HepG2 (cell line): Measurements from ENCODE around the gene ULK4. TPM values are rescaled to one million over a fixed set of nuclear protein-coding genes. Genes with fewer than 3 reads are reported as not detected.

Experiments
- AGO2 ChIP-seq: fragments of 200-400 bp; formaldehyde crosslinking; optimal IDR thresholded peaks from 2 replicates; pipeline ENCODE3; 2017; ENCODE audit warnings: mild to moderate bottlenecking, low read depth, low read length, moderate library complexity
- CCAR2 ChIP-seq: fragments of 200-400 bp; formaldehyde crosslinking; optimal IDR thresholded peaks from 2 replicates; pipeline ENCODE3; 2018; ENCODE audit warnings: low read depth, mild to moderate bottlenecking, low read length, moderate library complexity
- CREB1 ChIP-seq, 2 experiments: fragments of 450-650 bp in 1 of 2; IDR thresholded peaks; 2 replicates each; pipeline ENCODE4 v1.6.1; 2016 to 2017; ENCODE audit warnings: control low read depth in 1 of 2, mild to moderate bottlenecking in 1 of 2, missing compliant biosample characterization in 1 of 2, missing genetic modification characterization in 1 of 2
- E2F5 ChIP-seq: sonication (generic); formaldehyde crosslinking; conservative IDR thresholded peaks from 2 replicates; pipeline ENCODE4 v1.4.0; 2020; ENCODE audit warnings: missing genetic modification reagents
- EHMT2 ChIP-seq: fragments of 200-600 bp; sonication (generic); IDR thresholded peaks from 2 replicates; pipeline ENCODE4 v1.7.0; 2017; ENCODE audit warnings: antibody characterized with exemption, low read depth, low read length, borderline replicate concordance
- GTF2F1 ChIP-seq: fragments of 150-350 bp; IDR thresholded peaks from 2 replicates; pipeline ENCODE4 v1.6.1; 2014; ENCODE audit warnings: low read length
- HES4 ChIP-seq: sonication (generic); formaldehyde crosslinking; IDR thresholded peaks from 2 replicates; pipeline ENCODE4 v1.9.0; 2021; ENCODE audit warnings: mild to moderate bottlenecking, missing genetic modification reagents, borderline replicate concordance
- HOXA7 ChIP-seq: sonication (generic); formaldehyde crosslinking; IDR thresholded peaks from 2 replicates; pipeline ENCODE4 v1.8.1; 2022; ENCODE audit warnings: mild to moderate bottlenecking, missing genetic modification reagents, moderate library complexity
- JUND ChIP-seq: sonication (generic); formaldehyde crosslinking; IDR thresholded peaks from 2 replicates; pipeline ENCODE4 v1.8.0; 2022; ENCODE audit warnings: mild to moderate bottlenecking, missing genetic modification reagents
- KDM6A ChIP-seq: IDR thresholded peaks from 2 replicates; pipeline ENCODE4 v1.6.1; 2016; ENCODE audit warnings: low read depth
- KMT2B ChIP-seq: IDR thresholded peaks from 2 replicates; pipeline ENCODE4 v1.6.1; 2016; ENCODE audit warnings: missing genetic modification reagents, missing compliant biosample characterization
- LBX2 ChIP-seq: sonication (generic); formaldehyde crosslinking; IDR thresholded peaks from 2 replicates; pipeline ENCODE4 v1.5.0; 2020; ENCODE audit warnings: missing genetic modification reagents, mild to moderate bottlenecking, borderline replicate concordance
- MYC ChIP-seq: sonication (generic); formaldehyde crosslinking; IDR thresholded peaks from 2 replicates; pipeline ENCODE4 v1.9.0; 2021; ENCODE audit warnings: missing genetic modification reagents, borderline replicate concordance
- PAF1 ChIP-seq: IDR thresholded peaks from 2 replicates; pipeline ENCODE4 v1.6.1; 2016; ENCODE audit warnings: missing genetic modification reagents, missing compliant biosample characterization
- PHF20 ChIP-seq: sonication (generic); formaldehyde crosslinking; IDR thresholded peaks from 2 replicates; pipeline ENCODE4 v1.5.0; 2020; ENCODE audit warnings: mild to moderate bottlenecking, missing genetic modification reagents
- RARG ChIP-seq: sonication (generic); formaldehyde crosslinking; IDR thresholded peaks from 2 replicates; pipeline ENCODE4 v1.4.0; 2020; ENCODE audit warnings: low read depth, mild to moderate bottlenecking, missing genetic modification reagents
- SMC3 ChIP-seq: IDR thresholded peaks from 2 replicates; pipeline ENCODE4 v1.6.1; 2011; ENCODE audit warnings: low read length, improper control_type of control experiment
- SRSF4 ChIP-seq: fragments of 200-400 bp; formaldehyde crosslinking; IDR thresholded peaks from one replicate; pipeline ENCODE4 v1.6.1; 2018; ENCODE audit warnings: mild to moderate bottlenecking, low read depth, low read length, moderate library complexity; ENCODE audit not compliant: poor library complexity, severe bottlenecking
- TAF1 ChIP-seq: sonication (generic); formaldehyde crosslinking; IDR thresholded peaks from 2 replicates; pipeline ENCODE4 v1.4.0; 2020; ENCODE audit warnings: missing genetic modification reagents
- TBL1XR1 ChIP-seq: fragments of 150-350 bp; IDR thresholded peaks from 2 replicates; pipeline ENCODE4 v1.6.1; 2014; ENCODE audit warnings: borderline replicate concordance, low read length; ENCODE audit not compliant: partially characterized antibody
- THAP11 ChIP-seq: IDR thresholded peaks from 2 replicates; pipeline ENCODE4 v1.6.1; 2016; ENCODE audit warnings: missing biosample characterization, missing genetic modification reagents
- ZBTB42 ChIP-seq: sonication (generic); formaldehyde crosslinking; IDR thresholded peaks from 2 replicates; pipeline ENCODE4 v1.5.0; 2020; ENCODE audit warnings: mild to moderate bottlenecking, missing genetic modification reagents
- ZBTB7B ChIP-seq: sonication (generic); formaldehyde crosslinking; IDR thresholded peaks from 2 replicates; pipeline ENCODE4 v1.4.0; 2020; ENCODE audit warnings: missing genetic modification reagents
- ZFY ChIP-seq: sonication (generic); formaldehyde crosslinking; IDR thresholded peaks from 2 replicates; pipeline ENCODE4 v1.4.0; 2020; ENCODE audit warnings: missing genetic modification reagents
- ZMAT5 ChIP-seq: sonication (generic); formaldehyde crosslinking; IDR thresholded peaks from 2 replicates; pipeline ENCODE4 v1.5.0; 2020; ENCODE audit warnings: mild to moderate bottlenecking, low read depth, missing genetic modification reagents, borderline replicate concordance
- ZNF3 ChIP-seq: IDR thresholded peaks from 2 replicates; pipeline ENCODE4 v1.7.0; 2017; ENCODE audit warnings: inconsistent platforms
- ZNF468 ChIP-seq: sonication (generic); formaldehyde crosslinking; IDR thresholded peaks from 2 replicates; pipeline ENCODE4 v1.8.0; 2022; ENCODE audit warnings: mild to moderate bottlenecking, moderate library complexity, missing genetic modification reagents
- ZNF619 ChIP-seq: sonication (generic); formaldehyde crosslinking; IDR thresholded peaks from 2 replicates; pipeline ENCODE4 v1.4.0; 2020; ENCODE audit warnings: mild to moderate bottlenecking, missing genetic modification reagents
- ZNF773 ChIP-seq: sonication (generic); formaldehyde crosslinking; IDR thresholded peaks from 2 replicates; pipeline ENCODE4 v1.4.0; 2020; ENCODE audit warnings: missing genetic modification reagents, borderline replicate concordance
- ZNF891 ChIP-seq: sonication (generic); formaldehyde crosslinking; IDR thresholded peaks from 2 replicates; pipeline ENCODE4 v1.5.0; 2020; ENCODE audit warnings: mild to moderate bottlenecking, missing genetic modification reagents
- polyA plus RNA-seq, 8 experiments: library from polyadenylated mRNA; depleted of rRNA in 3 of 8; stranded (reverse) in 7 of 8; unstranded in 1 of 8; fragments of >200 nt; fragmentation: Illumina TruSeq in 4 of 8; extraction: Trizol in 4 of 8; gene quantifications; 2 replicates each; pipeline versions ENCODE4 v1.2.1 to v1.2.3, GENCODE V29; 2011 to 2016; ENCODE audit warnings: low read depth in 4 of 8, missing spikeins in 1 of 8, mixed read lengths in 1 of 8; ENCODE audit not compliant: insufficient read depth in 1 of 8
- total RNA-seq, 5 experiments: library from RNA; depleted of rRNA; stranded (reverse); fragments of >200 nt; fragmentation: Illumina TruSeq; extraction: Trizol; gene quantifications; 2 replicates each; pipeline ENCODE4 v1.2.3, GENCODE V29; 2016; ENCODE audit warnings: low read depth in 1 of 5

ULK4 gene
- total and polyA plus RNA-seq, 2 of the 13 experiments (the other 11 are each of a cell fraction or from before 2014, with no cell fraction given), result 6.7 to 11.8 TPM

- TF ChIP-seq THAP11 (CRISPR knock-in tag) (peak; percentile 88), RARG (0 out of 2 replicates have a peak, but pooled peaks have one; percentile 90), GTF2F1 (no peak), TBL1XR1 (peak; percentile 79), CCAR2 (peak; percentile 74), ZNF3 (no peak), MYC (CRISPR knock-in tag) (peak; percentile 89), ZBTB42 (CRISPR knock-in tag) (peak; percentile 58; the same call in 1 of the 2 replicates), ZNF891 (CRISPR knock-in tag) (no peak), ZNF773 (0 out of 2 replicates have a peak, but pooled peaks have one; percentile 73), ZNF468 (peak; percentile 73; the same call in 1 of the 2 replicates), ZBTB7B (CRISPR knock-in tag) (peak; percentile 94), ZNF619 (CRISPR knock-in tag) (peak; percentile 39; the same call in 1 of the 2 replicates), AGO2 (peak; percentile 89), JUND (CRISPR knock-in tag) (peak; percentile 52; the same call in 1 of the 2 replicates), HES4 (CRISPR knock-in tag) (no peak; the same call in none of the 2 replicates), KDM6A (no peak), LBX2 (CRISPR knock-in tag) (peak; percentile 94), PHF20 (CRISPR knock-in tag) (peak; percentile 72), ZMAT5 (CRISPR knock-in tag) (no peak), KMT2B (CRISPR knock-in tag) (peak; percentile 95), E2F5 (peak; percentile 85), HOXA7 (no peak; the same call in 1 of the 2 replicates), TAF1 (CRISPR knock-in tag) (peak; percentile 99), SRSF4 (peak; percentile 41), EHMT2 (no peak), CREB1 (IDR thresholded peaks at IDR 0.05) (0 out of 2 replicates have a peak, but pooled peaks have one; percentile 27), CREB1 (CRISPR knock-in tag; IDR thresholded peaks at IDR 0.05) (peak; percentile 40; the same call in 1 of the 2 replicates), SMC3 (no peak), ZFY (CRISPR knock-in tag) (peak; percentile 86), PAF1 (CRISPR knock-in tag) (no peak)
These were observed 762.7 kb downstream of the ULK4 start, which contains the start of gene CTNNB1 (continued) for GRCh38 chr3:41198950-41199865.
